KOPT-K1 (cell line): ENCODE measurements around the gene RALGPS1.

Experiments used
- H3K27ac ChIP-seq: fragments of 200-600 bp; sonication (generic); 2 replicates; pipeline ENCODE4 v1.5.1; 2016; ENCODE audit warnings: antibody characterized with exemption, mild to moderate bottlenecking, low read depth, low read length; ENCODE audit not compliant: poor library complexity, severe bottlenecking
- H3K36me3 ChIP-seq: fragments of 200-600 bp; sonication (generic); 2 replicates; pipeline ENCODE4 v1.5.1; 2017; ENCODE audit warnings: antibody characterized with exemption, mild to moderate bottlenecking, low read length, moderate library complexity; ENCODE audit not compliant: insufficient read depth
- H3K9me3 ChIP-seq: fragments of 200-600 bp; sonication (generic); 2 replicates; pipeline ENCODE4 v1.5.1; 2017; ENCODE audit warnings: antibody characterized with exemption, low read length, mild to moderate bottlenecking; ENCODE audit not compliant: insufficient read depth, poor library complexity, severe bottlenecking

Gene RALGPS1

DNA sequence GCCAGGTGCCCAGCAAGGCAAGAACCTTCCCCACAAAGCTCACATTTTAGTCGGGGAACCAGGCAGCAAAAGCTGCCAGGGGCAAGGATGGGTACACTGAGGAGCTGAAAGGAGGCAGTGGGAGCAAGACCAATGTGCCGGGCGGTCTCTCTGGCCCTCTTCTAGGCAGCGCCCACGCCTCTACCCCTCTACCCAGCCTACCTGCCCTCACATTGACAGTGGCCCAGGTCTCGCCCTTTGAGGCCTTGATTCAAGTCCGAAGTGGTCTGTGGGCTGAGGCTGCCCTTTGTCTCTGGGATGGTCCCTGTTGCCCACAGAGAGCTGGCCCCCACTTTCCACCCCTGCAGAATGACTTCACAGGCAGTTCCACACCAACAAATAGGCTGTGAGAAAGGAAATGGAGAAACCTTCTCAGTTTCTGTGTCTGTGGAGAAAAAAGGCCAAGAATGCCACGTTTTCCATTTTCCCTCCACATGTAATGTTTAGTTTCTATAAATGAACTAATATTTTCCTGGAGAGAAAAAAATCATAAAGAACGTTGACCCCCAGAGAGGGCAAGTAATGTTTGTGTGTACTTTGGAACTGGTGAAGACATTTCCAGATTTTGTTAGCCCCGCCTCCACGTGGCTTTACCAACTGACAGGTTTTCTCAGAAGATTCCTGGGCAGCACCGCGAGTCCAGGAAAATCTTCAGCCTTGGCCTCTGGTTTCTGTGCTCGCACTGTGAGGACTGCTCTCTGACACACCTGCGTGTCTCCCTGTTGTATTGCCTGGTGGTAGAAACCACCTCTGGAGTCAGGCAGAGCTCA, 265.3 kb downstream of the RALGPS1 start:
- Histone ChIP-seq H3K27ac (no peak overlapping the region), H3K9me3 (no peaks in the 10 kb centered on the region), H3K36me3 (peaks cover 6% of the 10 kb centered on the region; the same call in 1 of the 2 replicates)

DNA sequence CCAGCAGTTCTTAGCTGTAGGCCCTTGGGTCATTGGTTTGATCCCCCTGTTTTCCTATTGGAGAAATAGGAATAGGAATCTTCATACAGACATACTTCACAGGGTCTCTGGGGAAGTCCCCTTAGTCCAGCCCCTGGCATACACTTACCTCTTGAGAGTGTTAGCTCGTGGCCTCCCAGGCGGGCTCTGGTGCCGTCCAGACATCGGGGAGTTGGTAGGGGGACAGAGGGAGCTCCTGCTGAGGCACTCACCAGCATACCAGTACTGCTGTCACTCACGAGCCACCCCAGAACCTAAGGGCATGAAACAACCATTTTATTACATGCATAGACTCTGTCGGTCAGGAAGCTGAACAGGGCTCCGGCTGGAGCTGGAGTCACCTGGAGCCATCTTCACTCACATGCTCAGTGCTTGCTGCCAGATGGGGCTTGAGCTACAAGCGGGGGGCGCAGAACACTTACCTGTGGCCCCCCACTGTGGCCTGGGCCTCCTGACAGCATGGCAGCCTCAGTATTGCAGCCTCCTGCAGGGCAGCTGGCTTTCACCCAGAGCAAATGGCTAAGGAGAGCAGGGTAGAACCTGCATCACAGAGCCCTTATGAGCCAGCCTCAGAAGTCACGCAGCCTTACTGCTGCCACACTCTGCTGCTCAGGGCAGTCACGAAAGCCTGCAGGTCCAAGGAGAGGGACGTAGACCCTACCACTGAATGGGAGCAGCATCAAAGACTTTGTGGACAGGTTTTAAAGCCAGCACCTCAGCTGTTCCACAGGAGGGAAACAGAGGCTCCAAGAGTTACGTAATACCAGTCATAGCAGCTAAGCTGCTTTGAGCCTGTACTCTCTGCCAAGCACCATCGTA, 266.1 kb downstream of the RALGPS1 start:
- Histone ChIP-seq H3K9me3 (no peaks in the 10 kb centered on the region), H3K27ac (no peak overlapping the region), H3K36me3 (no peaks in the 10 kb centered on the region)

DNA sequence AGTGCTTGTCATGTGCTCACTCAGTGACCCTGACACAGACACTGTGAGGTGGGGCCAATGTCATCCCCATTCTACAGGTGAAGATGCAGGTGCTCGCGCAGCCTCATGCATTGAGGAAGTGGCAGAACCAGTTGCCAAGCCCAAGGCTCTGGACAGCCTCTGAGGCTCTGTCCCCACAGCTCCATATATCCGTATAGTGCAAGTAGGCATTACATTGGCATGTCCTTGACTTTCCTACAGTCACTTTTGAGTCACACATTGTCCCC, 266.7 kb downstream of the RALGPS1 start:
- H3K36me3 ChIP-seq = no peaks in the 10 kb centered on the region
- no peak overlapping the region for H3K27ac ChIP-seq

DNA sequence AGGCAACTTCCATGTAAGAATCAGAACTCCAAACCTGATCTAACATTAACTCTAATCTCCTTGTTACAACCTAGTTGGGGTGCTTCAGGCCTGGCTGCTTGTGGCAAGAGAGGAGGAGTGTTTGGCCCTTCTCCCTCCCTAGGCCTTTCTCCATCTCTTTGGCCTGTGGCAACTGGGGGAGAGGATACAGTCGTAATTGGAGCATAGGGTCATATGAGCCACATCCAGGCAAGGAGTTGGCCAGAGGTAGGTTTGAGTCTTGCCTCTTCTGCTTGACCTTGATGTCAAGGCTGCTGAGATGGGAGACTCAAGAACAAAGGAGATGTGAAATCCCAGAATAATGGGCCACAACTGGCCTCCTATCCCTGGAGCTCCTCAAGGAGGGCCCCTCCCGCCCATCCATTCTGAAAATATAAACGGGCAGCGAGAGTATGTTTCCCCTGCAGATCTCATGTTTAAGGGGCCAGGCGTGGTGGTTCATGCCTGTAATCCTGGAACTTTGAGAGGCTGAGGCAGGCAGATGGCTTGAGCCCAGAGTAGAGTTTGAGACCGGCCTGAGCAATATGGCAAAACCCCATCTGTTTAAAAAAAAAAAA, 267.1 kb downstream of the RALGPS1 start:
- Histone ChIP-seq H3K9me3 (no peaks in the 10 kb centered on the region), H3K36me3 (no peaks in the 10 kb centered on the region), H3K27ac (no peak overlapping the region)

More for the DNA sequence above, 266.7 kb downstream of the RALGPS1 start:
- no peaks in the 10 kb centered on the region for H3K9me3 ChIP-seq

DNA sequence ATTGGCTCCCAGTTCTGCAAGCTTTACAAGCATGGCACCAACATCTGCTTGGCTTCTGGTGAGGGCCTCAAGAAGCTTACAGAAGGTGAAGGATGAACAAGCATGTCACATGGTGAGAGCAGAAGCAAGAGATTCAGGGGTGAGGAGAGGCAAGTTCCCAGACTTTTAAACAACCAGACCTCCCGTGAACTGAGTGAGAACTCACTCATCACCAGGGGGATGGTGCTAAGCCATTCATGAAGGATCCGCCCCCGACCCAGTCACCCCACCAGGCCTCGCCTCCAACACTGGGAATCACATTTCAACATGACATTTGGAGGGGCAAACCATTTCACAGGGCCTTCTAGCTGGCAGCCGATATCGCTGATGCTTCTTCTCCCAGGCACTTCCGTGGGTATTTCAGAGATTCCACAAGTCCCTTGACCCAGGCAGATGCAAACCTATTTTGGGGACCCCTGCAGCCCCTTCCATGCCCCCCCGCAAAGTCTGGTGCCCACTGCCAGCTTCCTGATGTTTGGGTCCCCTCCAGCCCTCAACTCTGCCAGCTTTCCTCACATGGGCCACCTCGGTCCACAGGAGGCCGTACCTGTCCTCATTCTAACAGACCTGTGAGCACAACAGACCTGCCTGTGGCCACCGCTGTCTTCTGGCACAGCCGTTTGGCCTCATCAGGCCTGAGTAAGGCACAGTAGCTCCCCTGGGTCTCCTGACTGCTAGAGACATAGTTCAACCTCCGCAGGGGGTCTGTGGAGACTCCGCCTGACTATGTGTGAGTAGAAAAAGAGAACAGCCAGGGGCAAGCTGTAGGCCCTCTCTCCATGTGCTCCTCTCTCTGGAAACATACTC, 268.5 kb downstream of the RALGPS1 start:
- Histone ChIP-seq H3K27ac (no peak overlapping the region), H3K9me3 (no peaks in the 10 kb centered on the region), H3K36me3 (no peaks in the 10 kb centered on the region)

DNA sequence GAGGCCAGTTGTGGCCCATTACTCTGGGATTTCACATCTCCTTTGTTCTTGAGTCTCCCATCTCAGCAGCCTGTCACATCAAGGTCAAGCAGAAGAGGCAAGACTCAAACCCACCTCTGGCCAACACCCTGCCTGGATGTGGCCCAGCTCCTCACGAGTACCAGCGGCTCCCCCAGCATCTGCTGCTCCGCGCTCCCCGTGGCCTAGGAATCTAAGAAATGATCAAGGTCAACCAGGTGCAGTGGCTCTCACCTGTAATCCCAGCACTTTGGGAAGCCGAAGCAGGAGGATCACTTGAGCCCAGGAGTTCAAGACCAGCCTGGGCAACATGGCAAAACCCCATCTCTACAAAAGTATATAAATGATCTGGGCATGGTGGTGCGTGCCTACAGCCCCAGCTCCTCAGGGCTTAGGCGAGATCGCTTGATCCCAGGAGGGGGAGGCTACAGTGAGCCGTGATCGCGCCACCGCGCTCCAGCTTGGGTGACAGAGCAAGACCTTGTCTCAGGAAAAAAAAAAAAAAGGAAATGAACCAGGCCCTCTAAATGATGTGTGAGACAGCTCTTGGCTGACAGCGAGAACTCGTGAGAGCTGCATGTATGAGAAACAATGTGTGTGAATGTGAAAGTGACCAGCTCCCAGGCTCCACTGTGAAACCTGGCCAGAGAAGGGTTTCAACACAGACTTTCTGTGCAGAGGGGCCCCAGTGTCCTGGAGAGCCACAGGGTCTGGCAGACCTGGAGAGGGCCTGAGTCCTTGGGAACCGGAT, 269.4 kb downstream of the RALGPS1 start:
- Histone ChIP-seq H3K36me3 (no peaks in the 10 kb centered on the region), H3K27ac (no peak overlapping the region), H3K9me3 (no peaks in the 10 kb centered on the region)

DNA sequence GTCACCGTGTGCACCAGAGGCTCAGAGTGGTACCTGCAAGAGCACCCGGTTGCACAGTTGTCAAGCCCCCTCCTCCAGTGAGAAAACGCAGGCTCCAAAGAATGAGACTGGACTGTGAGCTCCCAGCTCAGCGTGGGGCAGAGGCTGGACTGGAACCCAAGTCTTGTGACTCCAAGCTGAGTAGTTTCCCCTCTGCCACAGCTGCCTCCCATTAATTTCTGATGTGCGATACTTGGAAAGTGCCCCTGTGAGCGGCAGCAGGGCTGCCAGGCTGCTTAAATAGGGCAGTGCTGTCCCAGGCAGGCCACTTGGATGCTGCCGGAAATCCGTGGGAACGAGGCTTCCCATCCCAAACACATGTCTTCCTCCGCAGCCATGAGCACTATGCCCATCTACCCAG, 270.1 kb downstream of the RALGPS1 start:
- Histone ChIP-seq H3K36me3 (no peaks in the 10 kb centered on the region), H3K9me3 (no peaks in the 10 kb centered on the region), H3K27ac (no peak overlapping the region)

DNA sequence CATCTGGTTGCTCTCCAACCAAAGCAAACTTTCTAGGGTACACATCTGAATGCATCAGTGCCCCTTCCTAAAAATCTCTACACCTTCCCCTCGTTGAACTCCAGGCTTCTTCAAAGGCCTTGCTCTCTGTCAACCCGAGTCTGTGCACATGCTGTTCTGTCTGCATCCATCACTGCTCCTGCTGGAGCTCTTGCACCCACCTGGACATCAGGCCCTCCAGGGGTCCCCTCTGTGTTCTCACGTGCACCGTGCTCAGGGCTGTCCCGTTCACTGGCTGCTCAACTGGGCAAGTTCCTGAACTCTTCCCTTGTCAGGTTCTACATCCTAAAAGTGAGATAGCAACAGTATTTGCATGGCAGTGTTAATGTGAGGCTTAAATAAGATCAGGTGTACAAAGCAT, 270.6 kb downstream of the RALGPS1 start:
- Histone ChIP-seq H3K36me3 (no peaks in the 10 kb centered on the region), H3K9me3 (no peaks in the 10 kb centered on the region), H3K27ac (no peak overlapping the region)

DNA sequence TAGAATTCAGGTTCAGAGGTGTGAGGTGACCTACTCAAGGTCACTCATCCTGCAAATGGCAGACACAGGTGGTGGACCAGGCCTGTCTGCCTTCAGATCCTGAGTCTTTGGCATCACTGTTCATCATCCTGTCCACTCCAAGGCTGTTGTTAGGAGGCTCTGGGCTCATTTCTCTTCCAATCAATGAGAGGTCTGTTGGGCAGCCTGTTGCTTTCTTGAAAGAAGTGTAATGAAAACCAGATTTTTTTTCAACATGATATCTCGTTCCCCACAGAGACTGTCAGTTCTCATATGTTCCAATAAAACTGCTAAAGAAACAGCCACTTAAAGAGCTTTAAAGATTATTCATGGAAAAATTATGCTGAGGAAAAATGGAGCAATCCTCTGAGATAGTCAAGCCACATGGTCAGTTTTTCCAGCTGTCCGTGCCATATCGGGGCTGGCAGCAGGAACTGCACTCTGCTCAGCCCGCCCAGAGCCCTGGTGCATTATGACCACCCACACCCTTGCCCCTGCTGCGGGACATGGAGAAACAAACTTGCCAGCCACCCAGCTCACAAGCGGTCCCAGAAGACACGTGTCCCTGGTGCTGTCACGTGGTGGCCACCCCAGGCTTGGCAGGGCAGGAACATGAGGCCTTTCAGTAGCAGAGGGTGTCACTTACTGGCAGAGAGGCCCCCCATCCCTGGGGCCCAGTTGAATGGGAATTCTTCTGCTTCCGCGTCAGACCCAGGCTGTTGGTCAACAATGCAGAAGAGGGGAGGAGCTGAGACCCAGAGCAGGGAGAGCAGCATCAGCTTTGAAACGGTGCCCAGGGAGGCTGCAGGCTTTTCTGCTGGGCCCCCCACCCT, 271.6 kb downstream of the RALGPS1 start:
- Histone ChIP-seq H3K27ac (no peak overlapping the region), H3K9me3 (no peaks in the 10 kb centered on the region), H3K36me3 (no peaks in the 10 kb centered on the region)

DNA sequence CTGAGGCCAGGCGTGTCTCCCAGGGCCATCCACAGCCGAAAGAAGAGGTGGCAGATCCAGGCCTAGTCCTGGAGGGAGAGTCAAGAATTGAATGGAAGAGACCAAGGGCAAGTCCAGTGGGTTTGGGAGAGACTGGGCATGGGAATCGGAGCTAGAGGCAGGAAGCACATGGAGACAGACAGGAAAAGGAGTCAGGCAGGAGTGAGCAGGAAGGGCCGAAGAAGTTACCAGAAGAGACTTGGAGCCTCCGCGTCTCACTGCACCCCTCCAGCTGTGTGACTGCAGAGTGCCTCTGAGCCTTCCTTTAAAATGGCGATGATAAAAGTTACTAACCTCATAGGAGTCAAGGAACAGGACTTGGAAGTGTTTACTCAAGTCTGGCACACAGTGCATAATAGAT, 272.2 kb downstream of the RALGPS1 start:
- no peak overlapping the region for H3K27ac ChIP-seq
- no peaks in the 10 kb centered on the region for H3K36me3 ChIP-seq
- H3K9me3 ChIP-seq = no peaks in the 10 kb centered on the region

DNA sequence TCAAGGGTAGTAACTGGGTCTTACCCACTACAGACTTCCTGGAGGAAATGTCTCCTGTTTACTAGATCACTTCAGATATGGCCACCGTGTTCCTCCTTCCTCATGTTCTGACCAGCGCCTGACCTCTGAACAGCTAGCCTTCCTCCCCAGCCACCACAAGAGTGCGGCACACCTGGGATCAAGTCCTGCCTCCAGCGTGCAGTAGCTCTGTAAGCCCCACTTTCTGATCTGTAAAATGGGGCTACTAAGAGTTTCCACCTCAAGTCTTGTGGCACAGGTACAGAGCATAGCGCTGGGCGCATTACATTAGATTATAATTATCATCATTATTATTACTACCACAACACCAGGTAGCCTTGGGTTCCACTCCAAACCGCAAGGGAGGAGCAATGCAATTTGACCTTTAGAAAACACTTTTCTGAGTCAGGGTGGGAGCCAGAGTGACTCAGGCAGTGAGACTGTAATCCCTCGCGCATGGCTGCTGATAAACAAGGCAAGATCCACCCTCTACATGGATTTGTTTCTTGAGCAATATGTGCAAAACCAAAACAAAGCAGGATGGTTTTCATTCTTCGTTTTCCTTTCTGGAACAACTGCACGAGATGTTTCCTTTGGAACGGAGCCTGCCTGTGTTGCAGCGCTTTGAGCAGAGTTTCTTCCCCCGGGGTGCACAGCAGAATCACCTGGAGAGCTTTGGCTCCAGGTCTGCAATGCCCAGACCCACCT, 272.8 kb downstream of the RALGPS1 start:
- no peaks in the 10 kb centered on the region for H3K9me3 ChIP-seq
- H3K36me3 ChIP-seq = no peaks in the 10 kb centered on the region
- no peak overlapping the region for H3K27ac ChIP-seq

DNA sequence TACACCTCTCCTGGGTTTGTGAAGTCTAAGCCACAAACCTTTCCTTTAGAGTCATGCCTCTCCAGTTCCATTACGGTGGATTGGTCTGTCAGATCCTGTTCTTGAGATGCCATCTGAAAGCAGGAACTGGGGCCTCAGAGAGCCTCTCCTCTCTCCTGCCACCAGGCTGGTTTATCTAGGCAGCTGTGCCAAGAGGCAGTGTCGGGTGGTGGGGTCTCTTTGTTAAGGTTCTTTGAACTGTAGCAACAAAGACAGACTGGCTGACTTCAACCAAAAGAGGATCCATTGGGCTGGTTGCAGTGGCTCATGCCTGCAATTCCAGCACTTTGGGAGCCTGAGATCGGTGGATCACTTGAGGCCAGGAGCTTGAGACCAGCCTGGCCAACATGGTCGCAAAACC, 273.8 kb downstream of the RALGPS1 start:
- Histone ChIP-seq H3K36me3 (no peaks in the 10 kb centered on the region), H3K27ac (no peak overlapping the region), H3K9me3 (no peaks in the 10 kb centered on the region)

DNA sequence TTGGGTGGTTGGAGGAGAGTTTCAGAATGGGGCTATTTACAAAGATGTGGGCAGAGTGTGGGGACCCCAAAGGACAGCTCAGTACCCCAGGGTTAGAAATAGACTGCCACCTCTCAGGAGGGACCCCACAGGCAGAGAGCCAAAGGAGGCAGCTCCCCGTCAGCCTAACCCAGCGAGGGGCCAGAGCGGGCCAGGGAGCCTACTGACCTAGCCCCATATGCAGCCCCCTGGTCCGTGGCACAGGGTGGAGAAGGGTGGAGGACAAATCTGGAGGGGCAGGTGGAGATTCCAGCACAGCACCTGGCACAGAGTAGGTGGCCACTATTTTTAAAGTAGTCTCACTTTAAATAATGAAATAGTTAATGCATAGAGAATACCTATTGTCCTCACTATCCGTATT, 275.0 kb downstream of the RALGPS1 start:
- Histone ChIP-seq H3K27ac (no peak overlapping the region), H3K36me3 (no peaks in the 10 kb centered on the region), H3K9me3 (no peaks in the 10 kb centered on the region)
